ENCODE measurements around the gene ATP6V1G1.
"Not testable (repeated sequence)": the region's sequence is repeated elsewhere in the genome, so short reads cannot be mapped to it uniquely, and the experiment has no call there.

The ATP6V1G1 gene

GRCh38 chr9:114580609-114581193 is 6.9 kb upstream of the ATP6V1G1 start:
- DNase-seq = no peak

GRCh38 chr9:114583371-114584155 is 4.0 kb upstream of the ATP6V1G1 start:
- no peak for DNase-seq

GRCh38 chr9:114588210-114588609 is 641 bp downstream of the ATP6V1G1 start:
- peak; percentile 2 for DNase-seq

GRCh38 chr9:114588651-114589526 is 1.3 kb downstream of the ATP6V1G1 start:
- no peak for DNase-seq

- no peak for DNase-seq
These were observed 2.8 kb downstream of the ATP6V1G1 start for GRCh38 chr9:114590328-114590727.

DNA sequence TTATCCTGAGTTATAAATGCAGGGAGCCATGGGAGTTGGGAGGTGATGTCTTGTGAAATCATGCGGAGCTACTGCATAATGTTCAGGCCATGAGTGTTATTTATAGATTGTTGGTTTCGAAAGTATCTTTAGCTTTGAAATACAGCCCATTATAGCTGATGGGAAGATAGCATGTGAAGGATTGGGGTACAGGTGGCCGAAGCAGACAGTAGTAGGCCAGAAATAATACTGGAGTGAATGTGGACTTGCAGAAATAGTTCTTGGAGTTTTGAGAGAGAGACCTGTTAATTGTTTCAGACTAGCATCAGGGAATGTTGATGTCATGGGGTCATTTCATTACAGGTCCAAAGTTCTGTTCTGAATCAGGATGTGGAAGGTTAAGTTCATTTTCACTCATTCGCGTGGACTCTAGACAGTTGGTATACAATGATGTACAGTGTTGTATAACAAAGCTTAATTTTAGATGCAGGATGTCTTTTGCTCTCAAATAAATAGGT is 3.8 kb downstream of the ATP6V1G1 start:
- no peak for DNase-seq

- no peak for DNase-seq
These were observed 4.3 kb downstream of the ATP6V1G1 start for GRCh38 chr9:114591849-114592248.

GRCh38 chr9:114592356-114592755 is 4.8 kb downstream of the ATP6V1G1 start:
- no peak for DNase-seq

DNA sequence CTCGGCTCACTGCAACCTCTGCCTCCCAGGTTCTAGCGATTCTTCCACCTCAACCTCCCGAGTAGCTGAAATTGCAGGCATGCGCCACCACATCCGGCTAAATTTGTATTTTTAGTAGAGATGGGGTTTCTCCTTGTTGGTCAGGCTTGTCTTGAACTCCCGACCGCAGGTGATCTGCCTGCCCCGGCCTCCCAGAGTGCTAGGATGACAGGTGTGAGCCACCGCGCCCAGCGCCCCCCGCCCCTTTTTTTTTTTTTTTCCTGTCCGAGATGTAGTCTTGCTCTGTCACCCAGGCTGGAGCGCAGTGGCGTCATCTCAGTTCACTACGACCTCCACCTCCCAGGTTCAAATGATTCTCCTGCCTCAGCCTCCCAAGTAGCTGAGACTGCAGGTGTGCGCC is 6.6 kb downstream of the ATP6V1G1 start:
- no peak for DNase-seq

- not testable (repeated sequence) for DNase-seq
These were observed 13.1 kb downstream of the ATP6V1G1 start for GRCh38 chr9:114600502-114601248.

GRCh38 chr9:114601787-114602186 is 14.2 kb downstream of the ATP6V1G1 start:
- not testable (repeated sequence) for DNase-seq

DNA sequence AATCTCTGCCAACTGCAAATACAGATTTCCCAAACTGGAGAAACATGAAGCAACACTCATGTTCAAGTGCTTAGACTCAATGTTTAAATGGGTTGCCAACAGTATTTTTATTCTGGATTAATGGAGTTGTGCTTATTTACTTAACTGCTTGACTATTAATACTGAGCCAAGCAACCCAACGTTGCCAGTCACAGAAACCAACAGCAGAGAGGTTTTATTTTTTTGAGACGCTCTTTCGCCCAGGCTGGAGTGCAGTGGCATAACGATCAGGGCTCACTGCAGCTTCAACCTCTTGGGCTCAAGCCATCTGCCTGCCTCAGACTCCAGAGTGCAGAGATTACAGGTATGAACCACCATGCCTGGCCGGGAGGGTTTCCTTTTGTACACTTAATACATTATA is 15.1 kb downstream of the ATP6V1G1 start:
- no peak for DNase-seq

GRCh38 chr9:114603248-114603647 is 15.7 kb downstream of the ATP6V1G1 start:
- DNase-seq = no peak

- DNase-seq = no peak
These were observed 17.4 kb downstream of the ATP6V1G1 start for GRCh38 chr9:114604989-114605388.

- no peak for DNase-seq
These were observed 18.5 kb downstream of the ATP6V1G1 start for GRCh38 chr9:114606068-114606467.

- DNase-seq = no peak
These were observed 19.1 kb downstream of the ATP6V1G1 start for GRCh38 chr9:114606597-114607207.

DNA sequence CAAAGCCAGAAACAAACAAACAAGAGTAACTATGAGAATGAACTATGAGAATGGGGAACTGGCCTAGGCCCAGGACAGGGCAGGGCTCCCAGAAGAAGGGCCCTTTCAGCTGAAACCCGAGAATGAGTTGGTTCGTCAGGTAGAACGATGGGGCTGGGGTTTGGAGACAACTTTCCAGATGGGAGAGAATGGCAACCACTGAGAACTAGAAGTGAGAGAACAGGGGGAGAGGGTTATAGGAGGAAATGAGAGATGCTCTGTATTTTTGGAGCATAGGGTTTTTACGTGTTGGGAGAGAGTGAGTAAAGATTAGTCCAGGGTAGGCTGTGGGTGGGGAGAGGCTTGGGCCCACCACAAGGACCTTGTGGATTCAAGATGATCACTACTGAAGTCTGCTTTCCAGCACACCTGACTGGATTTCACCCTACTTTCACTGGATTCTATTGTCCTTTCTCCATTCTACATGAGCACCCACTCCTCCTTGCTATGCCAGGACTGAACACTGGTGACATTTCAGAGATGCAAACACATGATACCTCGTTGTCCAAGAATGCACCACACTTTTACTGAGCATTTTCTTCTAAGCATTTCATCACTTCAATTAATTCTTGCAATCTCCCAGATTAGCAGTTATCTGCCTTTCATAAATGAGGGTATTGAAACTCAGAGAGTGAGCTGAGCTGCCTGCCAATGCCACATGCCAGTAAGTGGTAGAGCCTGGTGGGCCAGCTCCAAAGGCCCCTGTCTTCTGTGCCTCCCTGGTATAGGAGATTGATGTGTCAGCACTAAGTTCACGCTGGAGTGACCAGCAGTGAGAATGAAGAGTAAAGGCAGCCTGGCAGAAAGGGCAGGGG is 20.3 kb downstream of the ATP6V1G1 start:
- DNase-seq = no peak

DNA sequence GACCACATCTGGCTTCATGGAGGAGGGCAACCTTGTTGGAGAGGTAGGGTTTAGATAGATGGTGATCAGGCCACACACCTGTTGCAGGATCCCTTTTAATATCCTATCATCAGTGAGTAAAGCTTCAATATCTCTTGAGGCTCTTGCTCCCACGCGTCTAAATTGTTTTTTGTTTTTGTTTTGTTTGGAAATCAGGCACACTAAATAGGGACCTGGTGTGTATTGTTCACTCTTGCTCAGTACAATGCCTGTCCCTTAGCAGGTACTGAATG is 20.9 kb downstream of the ATP6V1G1 start:
- no peak for DNase-seq

- DNase-seq = peak; percentile 45
These were observed 24.1 kb downstream of the ATP6V1G1 start for GRCh38 chr9:114611516-114612271.

GRCh38 chr9:114612272-114612923 is 24.8 kb downstream of the ATP6V1G1 start:
- no peak for DNase-seq

Data from COR-L47 (cell line).